ENCODE data around the gene ADCY9.

ADCY9 gene

DNA sequence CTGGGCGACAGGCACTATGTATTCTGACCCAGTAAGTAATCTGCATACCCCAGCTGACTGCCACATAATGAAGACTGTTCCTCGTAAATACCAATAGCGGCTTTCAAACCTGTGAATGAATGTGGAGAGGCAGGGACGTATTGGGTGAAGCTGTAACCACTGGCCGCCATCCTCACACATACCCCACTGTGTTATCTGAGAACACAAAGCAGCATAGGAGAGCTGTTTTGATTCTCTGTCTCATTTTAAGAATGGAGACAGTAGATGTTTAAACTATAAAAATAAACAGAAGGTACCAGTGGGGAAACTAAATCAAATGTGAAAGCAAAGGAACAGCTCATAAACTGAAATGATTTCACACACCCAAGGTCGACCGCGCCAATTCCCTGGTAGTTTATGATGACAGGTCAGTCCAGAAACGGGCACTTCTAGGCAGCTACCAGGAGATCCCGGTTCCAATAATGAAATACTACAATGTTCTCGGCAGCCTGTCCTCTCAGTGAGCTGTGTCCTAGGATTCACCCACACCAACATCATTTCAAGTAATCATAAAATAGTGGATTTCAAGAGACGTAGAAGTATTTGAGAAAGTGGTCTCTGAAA, 109.7 kb downstream of the ADCY9 start:
- DNase-seq = no peak
- H2BK15ac ChIP-seq (ENCODE audit: low read depth, poor library complexity, severe bottlenecking) = no peak overlapping the region
- WGBS = 92% methylated on average over 8 of the region's 12 CpGs

DNA sequence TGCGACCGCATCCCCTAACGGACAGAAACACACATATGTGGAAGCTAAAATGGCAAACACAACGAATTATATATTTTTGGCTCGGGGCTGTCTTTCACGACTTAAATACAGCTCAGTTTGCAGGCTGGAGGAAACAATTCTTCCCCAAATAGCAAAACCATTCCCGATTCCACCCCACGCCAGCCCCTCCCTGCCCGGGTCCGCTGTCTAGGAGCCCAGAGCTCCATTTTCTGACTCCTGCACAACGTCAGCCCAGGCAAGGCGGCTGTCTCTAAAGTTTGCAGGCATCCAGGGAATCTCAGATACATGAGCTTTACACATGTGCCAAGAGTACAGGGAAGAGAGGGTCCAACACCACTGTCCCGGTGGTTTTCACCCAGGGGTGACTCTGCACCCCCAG, 110.5 kb downstream of the ADCY9 start:
- DNase-seq = no peak

More for the DNA sequence above, 109.7 kb downstream of the ADCY9 start:
- H3K9me3 ChIP-seq (ENCODE audit: control insufficient read depth, low read length) = no peaks in the 10 kb centered on the region
- H2AFZ ChIP-seq (ENCODE audit: low read depth, low read length) = no peak overlapping the region
- H2AK5ac ChIP-seq (ENCODE audit: low read length, severe bottlenecking) = no peak overlapping the region
- H3K9ac ChIP-seq (ENCODE audit: low read length) = no peak overlapping the region
- H2BK120ac ChIP-seq (ENCODE audit: low read depth, low read length) = no peak overlapping the region
- no peak overlapping the region for H3K4me2 ChIP-seq (ENCODE audit: low read length, poor library complexity, severe bottlenecking)
- H3K27ac ChIP-seq (ENCODE audit: low read length, poor library complexity, severe bottlenecking) = no peak overlapping the region
- H4K91ac ChIP-seq (ENCODE audit: low read length) = no peak overlapping the region
- no peak overlapping the region for H3K4ac ChIP-seq (ENCODE audit: low read depth in 1 of 2, low read length in 2 of 2)
- H3K27me3 ChIP-seq (ENCODE audit: control insufficient read depth in 1 of 2, insufficient read depth in 1 of 2, low read length in 2 of 2) = no peaks in the 10 kb centered on the region
- H3K79me1 ChIP-seq (replicated peaks; ENCODE audit: low read length, poor library complexity, severe bottlenecking) = peaks cover 13% of the 10 kb centered on the region
- H2BK5ac ChIP-seq (ENCODE audit: low read depth, low read length, poor library complexity, severe bottlenecking) = no peak overlapping the region
- H2BK12ac ChIP-seq (ENCODE audit: low read length in 2 of 2) = no peak overlapping the region
- H3K23ac ChIP-seq (ENCODE audit: low read length in 2 of 2) = no peak overlapping the region
- no peak overlapping the region for H3K4me3 ChIP-seq (ENCODE audit: insufficient read depth in 1 of 2, low read depth in 1 of 2, low read length in 2 of 2)
- H3K18ac ChIP-seq (ENCODE audit: low read depth in 1 of 2, low read length in 2 of 2) = no peak overlapping the region
- peaks cover 16% of the 10 kb centered on the region for H3K4me1 ChIP-seq (ENCODE audit: control insufficient read depth, insufficient read depth, low read depth, low read length)
- H3K14ac ChIP-seq (ENCODE audit: low read length in 2 of 2) = no peak overlapping the region
- H4K8ac ChIP-seq (ENCODE audit: low read length) = no peak overlapping the region
- peaks cover 7 to 8% of the 10 kb centered on the region in 2 experiments for H3K36me3 ChIP-seq (ENCODE audit: control insufficient read depth in 1 of 2, insufficient read depth in 2 of 2, low read depth in 1 of 2, low read length in 2 of 2)

DNA sequence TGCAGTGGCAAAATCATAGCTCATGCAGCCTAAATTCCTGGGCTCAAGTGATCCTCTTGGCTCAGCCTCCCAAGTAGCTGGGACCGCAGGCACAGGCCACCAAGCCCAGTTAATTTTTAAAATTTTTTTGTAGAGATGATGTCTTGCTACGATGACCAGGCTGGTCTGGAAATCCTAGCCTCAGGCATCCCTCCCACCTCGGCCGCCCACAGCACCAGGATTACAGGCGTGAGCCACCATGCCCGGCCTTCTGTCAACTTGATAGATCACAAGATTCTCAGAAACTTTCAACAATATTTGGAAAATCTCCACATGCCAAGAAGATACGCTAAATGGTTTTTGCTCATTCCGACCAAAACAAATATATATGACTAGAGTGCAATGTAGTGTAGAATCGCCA, 111.0 kb downstream of the ADCY9 start:
- Histone ChIP-seq H2BK15ac (ENCODE audit: low read depth, poor library complexity, severe bottlenecking) (no peak overlapping the region), H3K9me3 (ENCODE audit: control insufficient read depth, low read length) (no peaks in the 10 kb centered on the region), H2AK5ac (ENCODE audit: low read length, severe bottlenecking) (no peak overlapping the region), H3K79me1 (replicated peaks; ENCODE audit: low read length, poor library complexity, severe bottlenecking) (peaks cover 13% of the 10 kb centered on the region), H3K18ac (ENCODE audit: low read depth in 1 of 2, low read length in 2 of 2) (no peak overlapping the region), H3K4me1 (ENCODE audit: control insufficient read depth, insufficient read depth, low read depth, low read length) (peaks cover 5% of the 10 kb centered on the region), H2BK120ac (ENCODE audit: low read depth, low read length) (no peak overlapping the region), H3K14ac (ENCODE audit: low read length in 2 of 2) (no peak overlapping the region), H4K8ac (ENCODE audit: low read length) (no peak overlapping the region), H2AFZ (ENCODE audit: low read depth, low read length) (no peak overlapping the region), H3K4ac (ENCODE audit: low read depth in 1 of 2, low read length in 2 of 2) (no peak overlapping the region), H2BK5ac (ENCODE audit: low read depth, low read length, poor library complexity, severe bottlenecking) (no peak overlapping the region), H3K4me3 (ENCODE audit: insufficient read depth in 1 of 2, low read depth in 1 of 2, low read length in 2 of 2) (no peak overlapping the region), H3K27me3 (ENCODE audit: control insufficient read depth in 1 of 2, insufficient read depth in 1 of 2, low read length in 2 of 2) (no peaks in the 10 kb centered on the region), H3K27ac (ENCODE audit: low read length, poor library complexity, severe bottlenecking) (no peak overlapping the region), H3K4me2 (ENCODE audit: low read length, poor library complexity, severe bottlenecking) (no peak overlapping the region), H4K91ac (ENCODE audit: low read length) (no peak overlapping the region), H2BK12ac (ENCODE audit: low read length in 2 of 2) (no peak overlapping the region), H3K36me3 (ENCODE audit: control insufficient read depth in 1 of 2, insufficient read depth in 2 of 2, low read depth in 1 of 2, low read length in 2 of 2) (peaks cover 7 to 8% of the 10 kb centered on the region in 2 experiments), H3K9ac (ENCODE audit: low read length) (no peak overlapping the region), H3K23ac (ENCODE audit: low read length in 2 of 2) (no peak overlapping the region)
- WGBS = 97% methylated on average over 9 of the region's 9 CpGs
- no peak for DNase-seq

More for the DNA sequence above, 110.5 kb downstream of the ADCY9 start:
- Histone ChIP-seq H3K23ac (ENCODE audit: low read length in 2 of 2) (no peak overlapping the region), H3K4me2 (ENCODE audit: low read length, poor library complexity, severe bottlenecking) (no peak overlapping the region), H4K8ac (ENCODE audit: low read length) (no peak overlapping the region), H3K36me3 (ENCODE audit: control insufficient read depth in 1 of 2, insufficient read depth in 2 of 2, low read depth in 1 of 2, low read length in 2 of 2) (peaks cover 7 to 8% of the 10 kb centered on the region in 2 experiments), H2AFZ (ENCODE audit: low read depth, low read length) (no peak overlapping the region), H3K79me1 (replicated peaks; ENCODE audit: low read length, poor library complexity, severe bottlenecking) (peaks cover 13% of the 10 kb centered on the region), H3K18ac (ENCODE audit: low read depth in 1 of 2, low read length in 2 of 2) (no peak overlapping the region), H3K9ac (ENCODE audit: low read length) (no peak overlapping the region), H4K91ac (ENCODE audit: low read length) (no peak overlapping the region), H3K4ac (ENCODE audit: low read depth in 1 of 2, low read length in 2 of 2) (no peak overlapping the region), H3K14ac (ENCODE audit: low read length in 2 of 2) (no peak overlapping the region), H2BK5ac (ENCODE audit: low read depth, low read length, poor library complexity, severe bottlenecking) (no peak overlapping the region), H3K27ac (ENCODE audit: low read length, poor library complexity, severe bottlenecking) (no peak overlapping the region), H3K27me3 (ENCODE audit: control insufficient read depth in 1 of 2, insufficient read depth in 1 of 2, low read length in 2 of 2) (no peaks in the 10 kb centered on the region), H2BK120ac (ENCODE audit: low read depth, low read length) (no peak overlapping the region), H2BK12ac (ENCODE audit: low read length in 2 of 2) (no peak overlapping the region), H3K4me1 (ENCODE audit: control insufficient read depth, insufficient read depth, low read depth, low read length) (peaks cover 9% of the 10 kb centered on the region), H2AK5ac (ENCODE audit: low read length, severe bottlenecking) (no peak overlapping the region), H2BK15ac (ENCODE audit: low read depth, poor library complexity, severe bottlenecking) (no peak overlapping the region), H3K9me3 (ENCODE audit: control insufficient read depth, low read length) (no peaks in the 10 kb centered on the region), H3K4me3 (ENCODE audit: insufficient read depth in 1 of 2, low read depth in 1 of 2, low read length in 2 of 2) (no peak overlapping the region)
- WGBS = 96% methylated on average over 13 of the region's 13 CpGs

DNA sequence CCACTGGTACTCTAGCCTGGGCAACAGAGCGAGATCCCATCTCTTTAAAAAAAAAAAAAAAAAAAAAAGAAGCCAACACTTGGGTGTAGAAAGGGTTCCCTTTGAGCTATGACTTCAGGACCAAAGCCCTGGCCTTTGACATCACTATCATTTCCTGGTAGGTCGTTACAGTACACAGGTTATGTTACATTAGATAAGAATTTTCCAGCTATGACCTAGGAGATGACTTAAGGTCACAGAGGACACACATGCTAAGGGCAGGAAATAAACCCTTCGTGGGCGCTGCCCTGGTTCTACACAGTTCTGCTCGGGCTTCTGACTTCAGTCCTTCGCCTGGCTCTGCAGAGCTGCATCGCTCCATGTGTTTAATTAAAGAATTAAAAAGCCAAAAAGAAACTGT, 112.0 kb downstream of the ADCY9 start:
- no peaks in the 10 kb centered on the region for H3K9me3 ChIP-seq (ENCODE audit: control insufficient read depth, low read length)
- H3K27ac ChIP-seq (ENCODE audit: low read length, poor library complexity, severe bottlenecking) = no peak overlapping the region
- H2BK12ac ChIP-seq (ENCODE audit: low read length in 2 of 2) = no peak overlapping the region
- H3K4me1 ChIP-seq (ENCODE audit: control insufficient read depth, insufficient read depth, low read depth, low read length) = peaks cover 6% of the 10 kb centered on the region
- DNase-seq = no peak
- no peak overlapping the region for H3K4ac ChIP-seq (ENCODE audit: low read depth in 1 of 2, low read length in 2 of 2)
- H3K79me1 ChIP-seq (replicated peaks; ENCODE audit: low read length, poor library complexity, severe bottlenecking) = peaks cover 14% of the 10 kb centered on the region
- H3K18ac ChIP-seq (ENCODE audit: low read depth in 1 of 2, low read length in 2 of 2) = no peak overlapping the region
- no peak overlapping the region for H3K14ac ChIP-seq (ENCODE audit: low read length in 2 of 2)
- H3K9ac ChIP-seq (ENCODE audit: low read length) = no peak overlapping the region
- no peak overlapping the region for H3K4me2 ChIP-seq (ENCODE audit: low read length, poor library complexity, severe bottlenecking)
- H2BK120ac ChIP-seq (ENCODE audit: low read depth, low read length) = no peak overlapping the region
- no peak overlapping the region for H3K23ac ChIP-seq (ENCODE audit: low read length in 2 of 2)
- 91% methylated on average over 6 of the region's 7 CpGs for WGBS
- H2AFZ ChIP-seq (ENCODE audit: low read depth, low read length) = no peak overlapping the region
- no peak overlapping the region for H4K91ac ChIP-seq (ENCODE audit: low read length)
- no peak overlapping the region for H2AK5ac ChIP-seq (ENCODE audit: low read length, severe bottlenecking)
- peaks cover 7 to 8% of the 10 kb centered on the region in 2 experiments for H3K36me3 ChIP-seq (ENCODE audit: control insufficient read depth in 1 of 2, insufficient read depth in 2 of 2, low read depth in 1 of 2, low read length in 2 of 2)
- H3K4me3 ChIP-seq (ENCODE audit: insufficient read depth in 1 of 2, low read depth in 1 of 2, low read length in 2 of 2) = no peak overlapping the region
- no peak overlapping the region for H2BK5ac ChIP-seq (ENCODE audit: low read depth, low read length, poor library complexity, severe bottlenecking)
- no peaks in the 10 kb centered on the region for H3K27me3 ChIP-seq (ENCODE audit: control insufficient read depth in 1 of 2, insufficient read depth in 1 of 2, low read length in 2 of 2)
- no peak overlapping the region for H4K8ac ChIP-seq (ENCODE audit: low read length)
- H2BK15ac ChIP-seq (ENCODE audit: low read depth, poor library complexity, severe bottlenecking) = no peak overlapping the region
